B cell (primary cell): ENCODE results near the gene NEK6. TPM values are rescaled to one million over a fixed set of nuclear protein-coding genes. Genes with fewer than 3 reads are reported as not detected.

Experiments used
- ATAC-seq: fragments of 200-7000 bp; cut with Tn5 transposase; one replicate; pipeline ENCODE4 v1.10.0; 2021; ENCODE audit warnings: low read depth, mild to moderate bottlenecking, moderate number of reproducible peaks, moderate library complexity
- CTCF ChIA-PET: fragments of 350-600 bp; sonication (Branson Sonifier 250); formaldehyde crosslinking; loops from one replicate; lab custom pipeline; 2021; ENCODE audit warnings: antibody characterized with exemption, inconsistent platforms; lab: Charles Lee
- POLR2A ChIA-PET: fragments of 350-600 bp; sonication (Branson Sonifier 250); formaldehyde crosslinking; loops from one replicate; lab custom pipeline; 2021; ENCODE audit warnings: antibody characterized with exemption; lab: Charles Lee
- DNase-seq: peaks from one replicate; pipeline ENCODE4 v3.0.0; 2013
- H2AFZ ChIP-seq: 2 replicates; pipeline ENCODE4 v1.6.1; 2012; ENCODE audit warnings: mild to moderate bottlenecking, low read depth, low read length; ENCODE audit not compliant: insufficient read depth, poor library complexity, severe bottlenecking
- H3K27ac ChIP-seq, 2 donors: 1 replicate in 1 of 2; 2 replicates in 1 of 2; pipeline ENCODE4 v1.5.1; 2012 to 2013; ENCODE audit warnings: low read length in 2 of 2, mild to moderate bottlenecking in 2 of 2, moderate library complexity in 1 of 2
- H3K27me3 ChIP-seq, 4 experiments: fragments of 200-600 bp in 1 of 4; sonication (generic) in 1 of 4; replicated peaks in 1 of 4; 1 replicate in 2 of 4; 2 replicates in 2 of 4; pipeline versions ENCODE4 v1.6.1 to v1.7.0; 2013 to 2016; ENCODE audit warnings: low read length in 3 of 4, mild to moderate bottlenecking in 2 of 4, mixed read lengths in 1 of 4, moderate library complexity in 1 of 4; ENCODE audit not compliant: insufficient read depth in 4 of 4, control insufficient read depth in 3 of 4; ENCODE audit errors: control extremely low read depth in 1 of 4
- H3K36me3 ChIP-seq, 2 experiments: replicated peaks in 1 of 2; 1 replicate in 1 of 2; 2 replicates in 1 of 2; pipeline versions ENCODE4 v1.6.1 to v1.7.1; 2013; ENCODE audit warnings: low read length in 1 of 2; ENCODE audit not compliant: insufficient read depth in 2 of 2, control insufficient read depth in 1 of 2; ENCODE audit errors: control extremely low read depth in 1 of 2, extremely low read depth in 1 of 2
- H3K4me1 ChIP-seq, 2 donors: fragments of 200-600 bp in 1 of 2; sonication (generic) in 1 of 2; 1 replicate in 1 of 2; 2 replicates in 1 of 2; pipeline versions ENCODE4 v1.5.1 to v1.6.1; 2013 to 2017; ENCODE audit warnings: low read length in 2 of 2; ENCODE audit not compliant: control insufficient read depth in 2 of 2, insufficient read depth in 2 of 2
- H3K4me2 ChIP-seq: replicated peaks from 2 replicates; pipeline ENCODE3; 2012; ENCODE audit warnings: mild to moderate bottlenecking, low read depth, low read length; ENCODE audit not compliant: poor library complexity, severe bottlenecking
- H3K4me3 ChIP-seq, 5 experiments: fragments of 200-600 bp in 1 of 5; sonication (generic) in 1 of 5; 1 replicate in 3 of 5; 2 replicates in 2 of 5; pipeline versions ENCODE4 v1.5.1 to v1.7.0; 2011 to 2016; ENCODE audit warnings: low read length in 4 of 5, mild to moderate bottlenecking in 4 of 5, low read depth in 2 of 5, control low read depth in 1 of 5, moderate library complexity in 1 of 5; ENCODE audit not compliant: insufficient read depth in 1 of 5; ENCODE audit errors: control extremely low read depth in 1 of 5, extremely low read depth in 1 of 5
- H3K79me2 ChIP-seq: fragments of 200-600 bp; sonication (generic); one replicate; pipeline ENCODE4 v1.6.0; 2016; ENCODE audit warnings: low read length; ENCODE audit not compliant: control insufficient read depth, insufficient read depth
- H3K9ac ChIP-seq: fragments of 200-600 bp; sonication (generic); 2 replicates; pipeline ENCODE4 v1.6.1; 2017; ENCODE audit warnings: mild to moderate bottlenecking, low read length, moderate library complexity
- H3K9me3 ChIP-seq, 3 donors: one replicate each; pipeline versions ENCODE4 v1.6.1 to v1.7.1; 2013; ENCODE audit warnings: low read length in 2 of 3; ENCODE audit not compliant: control insufficient read depth in 2 of 3, insufficient read depth in 1 of 3; ENCODE audit errors: control extremely low read depth in 1 of 3
- H4K20me1 ChIP-seq: 2 replicates; pipeline ENCODE4 v1.6.0; 2012; ENCODE audit warnings: mild to moderate bottlenecking, low read length; ENCODE audit not compliant: insufficient read depth, control insufficient read depth, poor library complexity, severe bottlenecking
- H3K27ac Mint-ChIP-seq: one replicate; pipeline ENCODE4 v1.8.0; 2021; ENCODE audit warnings: mixed read lengths
- H3K27me3 Mint-ChIP-seq: one replicate; pipeline ENCODE4 v1.8.0; 2021; ENCODE audit warnings: mixed read lengths
- H3K4me1 Mint-ChIP-seq: one replicate; pipeline ENCODE4 v1.8.0; 2021; ENCODE audit warnings: mixed read lengths
- H3K4me3 Mint-ChIP-seq: one replicate; pipeline ENCODE4 v1.8.0; 2021; ENCODE audit warnings: mixed read lengths
- H3K9me3 Mint-ChIP-seq: one replicate; pipeline ENCODE4 v1.8.0; 2022; ENCODE audit warnings: mixed read lengths; ENCODE audit not compliant: insufficient read depth
- EZH2 ChIP-seq: IDR thresholded peaks from 2 replicates; pipeline ENCODE4 v1.6.1; 2012; ENCODE audit warnings: borderline replicate concordance, low read depth, mild to moderate bottlenecking, moderate library complexity, low read length; ENCODE audit not compliant: insufficient read depth, poor library complexity, severe bottlenecking
- whole genome bisulfite sequencing: methylation state at CpG from one replicate; pipeline ENCODE4 v1.1.5; 2013; ENCODE audit warnings: missing lambda C conversion rate; ENCODE audit not compliant: insufficient coverage; 5-methylcytosine and 5-hydroxymethylcytosine counted together
- intact Hi-C: fragments of 100-400 bp; cut with micrococcal nuclease; formaldehyde crosslinking; loops from one replicate; pipeline ENCODE4 v1.10.0; 2022
- polyA plus RNA-seq: library from polyadenylated mRNA; depleted of rRNA; stranded (reverse); fragments of >200 nt; gene quantifications from 2 replicates; pipeline ENCODE4 v1.2.3, GENCODE V29; 2012
- total RNA-seq, 2 donors: library from RNA; stranded (reverse); fragments of 120-200 nt in 1 of 2; gene quantifications; 1 replicate in 1 of 2; 2 replicates in 1 of 2; pipeline versions ENCODE4 v1.2.3 to v1.2.4, GENCODE V29; 2013 to 2022
- TF ChIP-seq, protein P1 (sequence below): fragments of 200-600 bp; IDR thresholded peaks from one replicate; pipeline ENCODE4 v1.8.0; 2022; ENCODE audit warnings: antibody characterized with exemption, mild to moderate bottlenecking

NEK6 gene
- total and polyA plus RNA-seq, 2 donors (not counting 1 experiment from before 2014, with no cell fraction given), result 40.0 to 63.1 TPM

- no peaks in the 10 kb centered on the region for H3K9me3 ChIP-seq
- H3K79me2 ChIP-seq, result peaks cover 11% of the 10 kb centered on the region
- POLR2A ChIA-PET, result no interaction called here
- Mint-ChIP-seq H3K4me1 (peaks cover 21% of the 10 kb centered on the region), H3K9me3 (no peaks in the 10 kb centered on the region), H3K4me3 (no peak overlapping the region), H3K27me3 (no peaks in the 10 kb centered on the region), H3K27ac (peak overlapping the region; percentile 15)
- no peak overlapping the region for H3K9ac ChIP-seq
- CTCF ChIA-PET, result interaction anchor here (0.8 to 1.1 kb wide), 2 partner anchors 49 to 189 kb away, joined by 3 read pairs; no protein-coding TSS in a partner anchor
- H2AFZ ChIP-seq, result no peak overlapping the region
- intact Hi-C loops, result no loop called here
- peaks cover 0 to 9% of the 10 kb centered on the region in 2 donors for H3K4me1 ChIP-seq
- no peak overlapping the region for H3K27ac ChIP-seq
- H3K27me3 ChIP-seq, result no peaks in the 10 kb centered on the region
- peaks cover 0 to 49% of the 10 kb centered on the region in 2 experiments for H3K36me3 ChIP-seq
- H3K4me2 ChIP-seq, result no peak overlapping the region
- ATAC-seq (no peak), DNase-seq (no peak)
- H4K20me1 ChIP-seq, result peaks cover 9% of the 10 kb centered on the region
- no peak for TF ChIP-seq EZH2
- TF ChIP-seq, protein P1, sequence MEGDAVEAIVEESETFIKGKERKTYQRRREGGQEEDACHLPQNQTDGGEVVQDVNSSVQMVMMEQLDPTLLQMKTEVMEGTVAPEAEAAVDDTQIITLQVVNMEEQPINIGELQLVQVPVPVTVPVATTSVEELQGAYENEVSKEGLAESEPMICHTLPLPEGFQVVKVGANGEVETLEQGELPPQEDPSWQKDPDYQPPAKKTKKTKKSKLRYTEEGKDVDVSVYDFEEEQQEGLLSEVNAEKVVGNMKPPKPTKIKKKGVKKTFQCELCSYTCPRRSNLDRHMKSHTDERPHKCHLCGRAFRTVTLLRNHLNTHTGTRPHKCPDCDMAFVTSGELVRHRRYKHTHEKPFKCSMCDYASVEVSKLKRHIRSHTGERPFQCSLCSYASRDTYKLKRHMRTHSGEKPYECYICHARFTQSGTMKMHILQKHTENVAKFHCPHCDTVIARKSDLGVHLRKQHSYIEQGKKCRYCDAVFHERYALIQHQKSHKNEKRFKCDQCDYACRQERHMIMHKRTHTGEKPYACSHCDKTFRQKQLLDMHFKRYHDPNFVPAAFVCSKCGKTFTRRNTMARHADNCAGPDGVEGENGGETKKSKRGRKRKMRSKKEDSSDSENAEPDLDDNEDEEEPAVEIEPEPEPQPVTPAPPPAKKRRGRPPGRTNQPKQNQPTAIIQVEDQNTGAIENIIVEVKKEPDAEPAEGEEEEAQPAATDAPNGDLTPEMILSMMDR, result no peak
- WGBS, result 79% methylated on average over 16 of the region's 16 CpGs
- no peak overlapping the region for H3K4me3 ChIP-seq
These were observed 58.1 kb downstream of the NEK6 start for GRCh38 chr9:124315882-124316281.

DNA sequence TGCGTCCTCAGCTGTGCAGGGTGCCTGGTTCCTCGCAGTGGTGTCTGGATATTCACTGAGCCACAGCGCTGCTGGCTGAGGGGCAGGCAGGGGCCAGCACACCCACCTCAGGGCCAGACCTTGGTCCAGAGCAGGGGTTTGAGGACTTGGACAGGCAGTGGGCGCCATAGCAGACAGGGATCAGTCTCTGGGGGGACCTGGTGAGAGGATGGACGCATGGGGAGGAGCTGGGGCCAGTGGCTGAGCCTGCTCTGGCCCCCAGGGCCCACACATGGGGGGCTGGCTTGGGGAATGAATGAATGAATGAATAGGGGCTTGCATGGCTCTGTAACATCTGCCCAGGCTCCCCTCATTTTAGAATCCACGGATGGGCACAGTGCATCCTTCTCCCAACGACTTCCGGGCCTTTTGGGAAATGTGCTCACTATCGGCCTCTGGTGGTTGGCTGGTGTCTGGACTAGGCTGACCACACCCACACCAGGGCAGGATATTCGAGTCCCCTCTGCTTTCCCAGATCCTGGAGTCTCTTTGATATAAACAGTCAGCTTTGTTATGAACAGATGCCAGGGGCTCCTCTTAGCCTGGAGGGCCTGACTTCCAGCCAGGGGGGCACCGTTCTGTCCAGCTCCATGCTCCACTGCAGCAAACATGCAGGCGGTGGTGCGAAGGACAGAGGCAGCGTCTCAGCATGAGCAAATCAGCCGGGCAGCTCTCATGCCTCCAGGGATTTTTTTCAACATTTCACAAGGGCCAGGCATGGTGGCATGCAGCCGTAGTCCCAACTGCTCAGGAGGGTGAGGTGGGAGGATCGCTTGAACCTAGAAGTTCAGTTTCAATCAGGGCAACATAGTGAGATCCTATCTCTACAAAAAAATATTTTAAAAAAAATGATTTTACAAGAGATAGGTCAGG is 62.6 kb downstream of the NEK6 start:
- Histone ChIP-seq H3K79me2 (peaks cover 23% of the 10 kb centered on the region), H4K20me1 (peaks cover 9% of the 10 kb centered on the region), H3K4me1 (peaks cover 0 to 18% of the 10 kb centered on the region in 2 donors), H2AFZ (no peak overlapping the region), H3K9me3 (no peaks in the 10 kb centered on the region), H3K9ac (no peak overlapping the region), H3K4me2 (no peak overlapping the region), H3K27ac (no peak overlapping the region), H3K4me3 (no peak overlapping the region), H3K36me3 (peaks cover 0 to 36% of the 10 kb centered on the region in 2 experiments), H3K27me3 (no peaks in the 10 kb centered on the region)
- ATAC-seq (peak; percentile 42), DNase-seq (peak; percentile 57)
- 78% methylated on average over 14 of the region's 17 CpGs for WGBS
- Mint-ChIP-seq H3K4me1 (peaks cover 32% of the 10 kb centered on the region), H3K27ac (peak overlapping the region; percentile 63), H3K27me3 (no peaks in the 10 kb centered on the region), H3K9me3 (no peaks in the 10 kb centered on the region), H3K4me3 (no peak overlapping the region)
- intact Hi-C loops, result loop anchor here (1.0 kb wide), 1 partner anchor 194 kb away; no protein-coding TSS in a partner anchor
- TF ChIP-seq, protein P1, result peak; percentile 67
- no peak for TF ChIP-seq EZH2
- ChIA-PET CTCF (interaction anchor here (0.7 to 5.8 kb wide), 13 partner anchors 19 to 235 kb away, joined by 3 to 59 read pairs (median 3); no protein-coding TSS in a partner anchor), POLR2A (no interaction called here)
